ENCODE measurements around the gene CCDC47. TPM values are rescaled to one million over a fixed set of nuclear protein-coding genes. Genes with fewer than 3 reads are reported as not detected.

Gene CCDC47
- total RNA-seq, 1 donor from 2014 or later, result 71.8 TPM

GRCh38 chr17:63774141-63774968 is 958 bp upstream of the CCDC47 start, which contains the start of gene DDX42:
TSS of gene DDX42 (plus strand) at chr17:63774170. CDS start at chr17:63787050, 12,880 bp downstream.
- Mint-ChIP-seq H3K4me1 (ENCODE audit: unreplicated experiment) (peaks cover 31% of the 10 kb centered on the region), H3K27ac (peak within 1 kb of the TSS; percentile 100), H3K27me3 (peaks cover 3% of the 10 kb centered on the region), H3K36me3 (peaks cover 27% of the 10 kb centered on the region), H3K4me3 (peak within 1 kb of the TSS; percentile 100), H3K9me3 (no peaks in the 10 kb centered on the region)
- peak; percentile 93 for DNase-seq (ENCODE audit: extremely low spot score, unreplicated experiment)
- TF ChIP-seq CTCF (conservative IDR thresholded peaks at IDR 0.05), result peak; percentile 46

- H3K27ac Mint-ChIP-seq, result peak overlapping the region; percentile 100
- peaks cover 24% of the 10 kb centered on the region for H3K36me3 Mint-ChIP-seq
- TF ChIP-seq CTCF (conservative IDR thresholded peaks at IDR 0.05), result no peak
- H3K9me3 Mint-ChIP-seq, result no peaks in the 10 kb centered on the region
- H3K4me1 Mint-ChIP-seq (ENCODE audit: unreplicated experiment), result peaks cover 26% of the 10 kb centered on the region
- H3K4me3 Mint-ChIP-seq, result peak overlapping the region; percentile 100
- H3K27me3 Mint-ChIP-seq, result peaks cover 3% of the 10 kb centered on the region
- DNase-seq (ENCODE audit: extremely low spot score, unreplicated experiment), result no peak
Measured at GRCh38 chr17:63772801-63773271, 561 bp downstream of the CCDC47 start.

- Mint-ChIP-seq H3K4me3 (no peak overlapping the region), H3K36me3 (peaks cover 12% of the 10 kb centered on the region), H3K27me3 (no peaks in the 10 kb centered on the region), H3K4me1 (ENCODE audit: unreplicated experiment) (peaks cover 10% of the 10 kb centered on the region), H3K27ac (no peak overlapping the region), H3K9me3 (no peaks in the 10 kb centered on the region)
- DNase-seq (ENCODE audit: extremely low spot score, unreplicated experiment), result no peak
- no peak for TF ChIP-seq CTCF (conservative IDR thresholded peaks at IDR 0.05)
Measured at GRCh38 chr17:63768433-63768832, 5.0 kb downstream of the CCDC47 start.

- Mint-ChIP-seq H3K4me1 (ENCODE audit: unreplicated experiment) (peaks cover 4% of the 10 kb centered on the region), H3K36me3 (peaks cover 18% of the 10 kb centered on the region), H3K27me3 (no peaks in the 10 kb centered on the region), H3K27ac (no peak overlapping the region), H3K9me3 (no peaks in the 10 kb centered on the region), H3K4me3 (no peak overlapping the region)
- DNase-seq (ENCODE audit: extremely low spot score, unreplicated experiment), result no peak
- TF ChIP-seq CTCF (conservative IDR thresholded peaks at IDR 0.05), result no peak
Measured at GRCh38 chr17:63766754-63767153, 6.6 kb downstream of the CCDC47 start.

GRCh38 chr17:63764716-63765115 is 8.7 kb downstream of the CCDC47 start:
- H3K27ac Mint-ChIP-seq, result no peak overlapping the region
- H3K27me3 Mint-ChIP-seq, result no peaks in the 10 kb centered on the region
- H3K4me3 Mint-ChIP-seq, result no peak overlapping the region
- TF ChIP-seq CTCF (conservative IDR thresholded peaks at IDR 0.05), result no peak
- H3K9me3 Mint-ChIP-seq, result no peaks in the 10 kb centered on the region
- no peaks in the 10 kb centered on the region for H3K4me1 Mint-ChIP-seq (ENCODE audit: unreplicated experiment)
- no peak for DNase-seq (ENCODE audit: extremely low spot score, unreplicated experiment)
- peaks cover 18% of the 10 kb centered on the region for H3K36me3 Mint-ChIP-seq
